ENCODE measurements around the gene CLEC20A. TPM values are rescaled to one million over a fixed set of nuclear protein-coding genes. Genes with fewer than 3 reads are reported as not detected.
"Not testable (repeated sequence)": the region's sequence is repeated elsewhere in the genome, so short reads cannot be mapped to it uniquely, and the experiment has no call there.

The CLEC20A gene
- total RNA-seq, 1 experiment from 2014 or later: not detected

GRCh38 chr1:178504286-178504685 lies 7.5 kb upstream of the CLEC20A start:
- Histone ChIP-seq H3K4me2 (ENCODE audit: low read length) (no peak overlapping the region), H3K9ac (ENCODE audit: low read length) (no peak overlapping the region), H3K9me2 (replicated peaks; ENCODE audit: low read length) (no peaks in the 10 kb centered on the region), H3K4me1 (ENCODE audit: insufficient read depth, low read length) (no peaks in the 10 kb centered on the region), H3K27ac (ENCODE audit: low read length) (no peak overlapping the region), H3K4me3 (ENCODE audit: low read length) (no peak overlapping the region), H3K79me2 (ENCODE audit: low read length) (no peaks in the 10 kb centered on the region), H3F3A (ENCODE audit: low read length, unreplicated experiment) (no peaks in the 10 kb centered on the region), H3K27me3 (ENCODE audit: low read length) (no peaks in the 10 kb centered on the region), H2AFZ (ENCODE audit: low read length) (no peak overlapping the region), H4K20me1 (ENCODE audit: low read length) (no peaks in the 10 kb centered on the region), H3K9me3 (ENCODE audit: low read length) (no peaks in the 10 kb centered on the region), H3K36me3 (ENCODE audit: low read depth, low read length) (no peaks in the 10 kb centered on the region)
- no peak for TF ChIP-seq EZH2phosphoT487 (IDR thresholded peaks at IDR 0.05; ENCODE audit: borderline replicate concordance, low read length)
- TF ChIP-seq EZH2 (IDR thresholded peaks at IDR 0.05; ENCODE audit: low read length, unreplicated experiment): no peak
- TF ChIP-seq, protein P1, sequence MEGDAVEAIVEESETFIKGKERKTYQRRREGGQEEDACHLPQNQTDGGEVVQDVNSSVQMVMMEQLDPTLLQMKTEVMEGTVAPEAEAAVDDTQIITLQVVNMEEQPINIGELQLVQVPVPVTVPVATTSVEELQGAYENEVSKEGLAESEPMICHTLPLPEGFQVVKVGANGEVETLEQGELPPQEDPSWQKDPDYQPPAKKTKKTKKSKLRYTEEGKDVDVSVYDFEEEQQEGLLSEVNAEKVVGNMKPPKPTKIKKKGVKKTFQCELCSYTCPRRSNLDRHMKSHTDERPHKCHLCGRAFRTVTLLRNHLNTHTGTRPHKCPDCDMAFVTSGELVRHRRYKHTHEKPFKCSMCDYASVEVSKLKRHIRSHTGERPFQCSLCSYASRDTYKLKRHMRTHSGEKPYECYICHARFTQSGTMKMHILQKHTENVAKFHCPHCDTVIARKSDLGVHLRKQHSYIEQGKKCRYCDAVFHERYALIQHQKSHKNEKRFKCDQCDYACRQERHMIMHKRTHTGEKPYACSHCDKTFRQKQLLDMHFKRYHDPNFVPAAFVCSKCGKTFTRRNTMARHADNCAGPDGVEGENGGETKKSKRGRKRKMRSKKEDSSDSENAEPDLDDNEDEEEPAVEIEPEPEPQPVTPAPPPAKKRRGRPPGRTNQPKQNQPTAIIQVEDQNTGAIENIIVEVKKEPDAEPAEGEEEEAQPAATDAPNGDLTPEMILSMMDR (conservative IDR thresholded peaks at IDR 0.05; ENCODE audit: low read depth, low read length): no peak
- CTCF ChIA-PET: interaction anchor here (0.6 kb wide), 1 partner anchor 196 kb away, joined by 5 read pairs; no protein-coding TSS in a partner anchor
- POLR2A ChIA-PET (ENCODE audit: unreplicated experiment): no interaction called here
- BruUV-seq (replicated peaks): no TSS peak
- DNase-seq: no peak
- intact Hi-C loops (cut with micrococcal nuclease): loop anchor here (5.0 kb wide), 1 partner anchor 192 kb away; no protein-coding TSS in a partner anchor
- ATAC-seq: no peak

DNA sequence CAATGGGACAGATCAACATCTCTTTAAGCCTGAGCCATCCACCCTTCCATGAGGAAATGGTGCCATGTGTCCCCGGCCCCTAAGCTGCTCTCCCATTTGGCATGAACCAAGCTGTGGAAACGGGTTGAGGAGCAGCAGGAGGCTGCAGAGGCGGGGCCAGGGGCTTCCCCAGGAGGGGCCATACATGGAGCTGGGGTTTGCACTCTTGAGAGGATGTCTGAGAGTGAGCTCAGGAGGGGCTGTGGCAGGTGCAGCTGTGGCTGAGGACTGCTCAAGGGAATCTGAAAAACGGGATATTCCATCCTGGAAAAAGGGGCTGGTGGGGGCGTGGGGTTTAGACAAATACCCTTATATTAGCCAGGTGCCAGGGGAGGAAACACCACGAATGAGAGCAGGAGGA lies 7.1 kb upstream of the CLEC20A start:
- TF ChIP-seq EZH2 (IDR thresholded peaks at IDR 0.05; ENCODE audit: low read length, unreplicated experiment) (no peak), EZH2phosphoT487 (IDR thresholded peaks at IDR 0.05; ENCODE audit: borderline replicate concordance, low read length) (no peak)
- TF ChIP-seq, protein P1 (conservative IDR thresholded peaks at IDR 0.05; ENCODE audit: low read depth, low read length): no peak
- H3K4me2 ChIP-seq (ENCODE audit: low read length): no peak overlapping the region
- H3K27me3 ChIP-seq (ENCODE audit: low read length): no peaks in the 10 kb centered on the region
- ATAC-seq (no peak), DNase-seq (no peak)
- no peak overlapping the region for H3K27ac ChIP-seq (ENCODE audit: low read length)
- no TSS peak for BruUV-seq (replicated peaks)
- no peak overlapping the region for H3K4me3 ChIP-seq (ENCODE audit: low read length)
- H2AFZ ChIP-seq (ENCODE audit: low read length): no peak overlapping the region
- no peaks in the 10 kb centered on the region for H3K9me3 ChIP-seq (ENCODE audit: low read length)
- no peaks in the 10 kb centered on the region for H3K9me2 ChIP-seq (replicated peaks; ENCODE audit: low read length)
- intact Hi-C loops (cut with micrococcal nuclease): loop anchor here (5.0 kb wide), 1 partner anchor 192 kb away; no protein-coding TSS in a partner anchor
- no peak overlapping the region for H3K9ac ChIP-seq (ENCODE audit: low read length)
- H3K79me2 ChIP-seq (ENCODE audit: low read length): no peaks in the 10 kb centered on the region
- H3K36me3 ChIP-seq (ENCODE audit: low read depth, low read length): no peaks in the 10 kb centered on the region
- ChIA-PET POLR2A (ENCODE audit: unreplicated experiment) (no interaction called here), CTCF (interaction anchor here (0.6 kb wide), 1 partner anchor 323 kb away, joined by 11 read pairs; no protein-coding TSS in a partner anchor)
- no peaks in the 10 kb centered on the region for H3F3A ChIP-seq (ENCODE audit: low read length, unreplicated experiment)
- no peaks in the 10 kb centered on the region for H4K20me1 ChIP-seq (ENCODE audit: low read length)
- no peaks in the 10 kb centered on the region for H3K4me1 ChIP-seq (ENCODE audit: insufficient read depth, low read length)

DNA sequence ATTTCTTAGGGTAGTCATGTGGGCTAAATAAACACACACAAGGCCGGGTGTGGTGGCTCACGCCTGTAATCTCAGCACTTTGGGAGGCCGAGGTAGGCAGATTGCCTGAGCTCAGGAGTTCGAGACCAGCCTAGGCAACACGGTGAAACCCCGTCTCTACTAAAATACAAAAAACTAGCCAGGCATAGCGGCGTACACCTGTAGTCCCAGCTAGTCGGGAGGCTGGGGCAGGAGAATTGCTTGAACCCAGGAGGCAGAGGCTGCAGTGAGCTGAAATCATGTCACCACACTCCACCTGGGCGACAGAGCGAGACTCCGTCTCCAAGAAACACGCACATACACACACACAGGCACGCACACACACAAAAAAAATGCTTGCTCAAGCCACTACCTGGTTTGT lies 6.6 kb upstream of the CLEC20A start:
- H3K9ac ChIP-seq (ENCODE audit: low read length); ATAC-seq; H3K9me2 ChIP-seq (replicated peaks; ENCODE audit: low read length); BruUV-seq (replicated peaks); H4K20me1 ChIP-seq (ENCODE audit: low read length); H3K27ac ChIP-seq (ENCODE audit: low read length); H3K9me3 ChIP-seq (ENCODE audit: low read length); H3F3A ChIP-seq (ENCODE audit: low read length, unreplicated experiment); H3K4me2 ChIP-seq (ENCODE audit: low read length); H3K36me3 ChIP-seq (ENCODE audit: low read depth, low read length); H2AFZ ChIP-seq (ENCODE audit: low read length); H3K79me2 ChIP-seq (ENCODE audit: low read length); DNase-seq; H3K4me1 ChIP-seq (ENCODE audit: insufficient read depth, low read length); POLR2A ChIA-PET (ENCODE audit: unreplicated experiment); H3K27me3 ChIP-seq (ENCODE audit: low read length); H3K4me3 ChIP-seq (ENCODE audit: low read length): not testable (repeated sequence)
- intact Hi-C loops (cut with micrococcal nuclease): loop anchor here (5.0 kb wide), 1 partner anchor 191 kb away; no protein-coding TSS in a partner anchor
- CTCF ChIA-PET: interaction anchor here (0.6 kb wide), 1 partner anchor 323 kb away, joined by 11 read pairs; no protein-coding TSS in a partner anchor

Measured in PC-3 (cell line).